Body of pancreas (tissue), 4 donors: ENCODE results near the gene ATXN1.

ENCODE experiments used
- POLR2A ChIP-seq, 3 donors: fragments of 450-650 bp; IDR thresholded peaks; one replicate each; pipeline ENCODE4 v1.6.1; 2016; ENCODE audit warnings: antibody characterized with exemption in 3 of 3, mild to moderate bottlenecking in 2 of 3
- TF ChIP-seq, protein P1 (sequence below), 7 experiments: fragments of 450-650 bp in 4 of 7; fragments of 200-600 bp in 3 of 7; sonication (generic) in 3 of 7; IDR thresholded peaks; one replicate each; pipeline ENCODE4 v1.5.1; 2016 to 2019; ENCODE audit warnings: antibody characterized with exemption in 7 of 7

DNA sequence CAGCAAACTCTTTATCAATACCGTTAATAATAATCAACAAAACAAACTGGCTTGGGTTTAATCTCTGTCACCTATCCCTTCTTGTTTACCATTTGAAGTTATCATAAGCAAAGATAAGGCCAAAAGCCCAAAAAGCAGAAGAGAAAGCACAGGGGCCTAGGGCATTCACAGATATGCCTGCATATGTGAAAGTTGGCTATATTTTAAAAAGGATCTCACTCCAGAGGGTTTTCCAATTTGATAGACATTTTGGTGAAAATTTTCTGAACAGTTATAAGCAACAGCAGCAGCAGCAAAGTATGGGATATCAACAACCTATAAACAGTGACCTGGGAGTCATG is 101.1 kb downstream of the ATXN1 start:
- TF ChIP-seq, protein P1, sequence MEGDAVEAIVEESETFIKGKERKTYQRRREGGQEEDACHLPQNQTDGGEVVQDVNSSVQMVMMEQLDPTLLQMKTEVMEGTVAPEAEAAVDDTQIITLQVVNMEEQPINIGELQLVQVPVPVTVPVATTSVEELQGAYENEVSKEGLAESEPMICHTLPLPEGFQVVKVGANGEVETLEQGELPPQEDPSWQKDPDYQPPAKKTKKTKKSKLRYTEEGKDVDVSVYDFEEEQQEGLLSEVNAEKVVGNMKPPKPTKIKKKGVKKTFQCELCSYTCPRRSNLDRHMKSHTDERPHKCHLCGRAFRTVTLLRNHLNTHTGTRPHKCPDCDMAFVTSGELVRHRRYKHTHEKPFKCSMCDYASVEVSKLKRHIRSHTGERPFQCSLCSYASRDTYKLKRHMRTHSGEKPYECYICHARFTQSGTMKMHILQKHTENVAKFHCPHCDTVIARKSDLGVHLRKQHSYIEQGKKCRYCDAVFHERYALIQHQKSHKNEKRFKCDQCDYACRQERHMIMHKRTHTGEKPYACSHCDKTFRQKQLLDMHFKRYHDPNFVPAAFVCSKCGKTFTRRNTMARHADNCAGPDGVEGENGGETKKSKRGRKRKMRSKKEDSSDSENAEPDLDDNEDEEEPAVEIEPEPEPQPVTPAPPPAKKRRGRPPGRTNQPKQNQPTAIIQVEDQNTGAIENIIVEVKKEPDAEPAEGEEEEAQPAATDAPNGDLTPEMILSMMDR (IDR thresholded peaks at IDR 0.05): no peak
- no peak for TF ChIP-seq POLR2A (IDR thresholded peaks at IDR 0.05)
